HCEC 1CT (cell line): ENCODE results near the gene PRKN.

Experiments used
- DNase-seq: peaks from one replicate; pipeline ENCODE4 v3.0.0-alpha.2; 2017

Gene PRKN

GRCh38 chr6:161494566-161494965 lies 1233.0 kb downstream of the PRKN start:
- DNase-seq: no peak

DNA sequence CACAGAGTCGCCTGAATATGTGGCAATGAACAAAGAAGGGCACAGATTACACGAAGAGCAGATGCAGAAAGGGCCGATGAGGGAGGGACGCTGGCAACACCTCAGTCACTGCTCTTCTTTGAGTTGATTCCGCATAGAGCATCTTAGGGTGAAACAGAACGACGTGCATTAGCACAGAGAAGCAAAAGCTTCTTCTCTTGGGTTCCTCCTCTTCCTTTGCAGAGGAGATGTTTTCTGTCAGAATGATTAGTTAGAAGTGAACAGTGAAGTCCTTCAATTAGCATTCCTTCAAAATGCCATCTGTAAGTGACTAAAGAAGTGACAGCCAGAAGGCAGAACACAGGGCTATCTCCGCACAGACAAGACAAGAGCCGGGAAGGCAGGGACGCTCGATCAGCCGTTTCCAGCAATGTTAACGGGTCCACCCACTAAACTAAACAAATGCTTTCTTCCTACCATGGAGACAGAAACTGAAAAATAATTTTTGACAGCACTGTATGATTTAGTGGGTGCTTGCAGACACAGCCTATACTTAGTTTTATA lies 1233.9 kb downstream of the PRKN start:
- DNase-seq: no peak

DNA sequence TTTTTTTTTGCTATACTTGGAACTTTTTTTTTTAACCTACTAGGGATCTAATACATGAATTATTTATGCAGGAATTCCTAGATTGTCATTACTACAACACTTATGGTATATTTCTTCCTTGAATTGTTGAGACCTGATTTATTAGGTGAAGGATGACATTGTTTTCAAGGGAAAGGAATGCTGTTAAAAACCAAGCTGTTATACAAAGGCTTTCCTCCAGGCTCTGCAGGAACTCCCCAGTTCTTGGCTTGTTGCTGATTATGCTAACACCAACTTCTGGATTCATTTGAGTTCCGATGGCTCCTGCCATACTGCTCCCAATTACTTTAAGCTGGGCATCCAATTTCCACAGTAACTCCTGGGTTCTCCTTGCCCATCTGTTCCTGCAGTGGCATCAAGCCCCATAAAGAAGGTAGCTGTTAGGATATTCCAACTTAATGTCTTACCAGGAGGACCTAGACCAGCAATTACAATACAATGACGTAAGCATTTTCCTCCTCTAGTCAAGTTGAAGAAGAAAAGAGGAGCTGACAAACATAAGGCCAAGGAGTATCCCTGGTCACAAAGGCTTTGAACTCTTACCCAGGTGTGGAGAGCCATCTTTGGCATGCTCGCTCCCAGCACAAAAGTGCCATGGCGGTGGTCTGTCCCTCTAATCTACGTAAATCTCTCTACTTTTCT lies 1237.8 kb downstream of the PRKN start:
- DNase-seq: no peak

DNA sequence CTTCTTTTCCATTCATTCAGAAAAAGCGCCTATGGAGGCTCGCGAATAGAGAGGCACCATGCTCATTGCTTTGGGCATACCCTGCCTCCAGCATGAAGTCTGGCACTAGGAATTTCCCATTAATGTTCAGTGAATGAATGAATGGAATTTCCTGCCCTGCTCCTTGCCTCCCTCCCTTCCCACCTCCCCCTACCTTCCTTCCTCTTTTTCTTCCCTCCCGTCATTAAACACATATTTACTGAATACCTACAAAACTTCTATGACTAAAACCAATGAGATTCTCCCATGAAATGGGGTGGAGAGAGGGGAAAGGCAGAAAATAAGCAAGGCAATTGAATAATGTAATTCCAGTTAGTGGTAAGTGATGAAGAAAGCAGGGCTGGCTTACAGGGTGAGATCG lies 1239.9 kb downstream of the PRKN start:
- no peak for DNase-seq

- DNase-seq: no peak
Observed at GRCh38 chr6:161487217-161487531, 1240.4 kb downstream of the PRKN start.

DNA sequence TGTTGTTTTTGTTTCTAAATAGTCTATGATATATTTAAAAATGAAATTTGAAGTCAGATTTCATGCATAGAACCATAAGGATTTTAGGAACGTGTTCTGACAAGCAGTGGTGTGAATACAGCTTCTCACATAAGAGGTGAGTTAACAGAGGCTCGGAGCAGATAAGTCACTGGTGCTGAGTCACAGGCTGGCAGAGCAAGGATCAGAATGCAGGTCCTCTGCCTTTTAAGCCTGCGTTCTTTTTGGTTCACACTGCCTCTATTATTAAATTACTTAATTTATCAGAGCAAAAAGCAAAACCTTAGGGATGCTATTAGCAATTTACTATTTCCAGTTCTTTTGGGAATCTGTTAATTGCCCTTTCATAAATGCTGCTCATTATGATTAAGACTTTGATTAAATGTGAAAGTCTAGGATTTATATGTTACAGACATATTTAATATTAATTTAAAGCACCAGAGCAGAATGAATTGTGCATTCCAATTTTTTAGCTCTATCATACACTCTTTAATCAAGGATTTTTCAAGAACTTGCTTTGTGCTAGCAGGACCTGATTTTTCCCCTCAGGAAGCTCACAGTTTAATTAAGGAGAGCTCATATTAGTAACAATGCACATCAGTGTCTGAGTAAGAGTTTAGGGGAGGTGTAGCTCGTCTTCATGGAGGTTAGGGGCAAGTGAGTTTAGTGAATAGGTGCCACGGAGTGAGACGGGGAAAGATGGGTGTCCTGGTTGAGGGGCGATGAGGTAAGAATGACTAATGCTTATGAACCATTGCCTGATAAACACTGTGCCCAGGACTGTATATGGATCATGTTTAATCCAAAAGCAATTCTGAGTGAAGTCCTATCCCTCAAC lies 1241.0 kb downstream of the PRKN start:
- peak; percentile 57 for DNase-seq

GRCh38 chr6:161482517-161482858 lies 1245.1 kb downstream of the PRKN start:
- DNase-seq: no peak

GRCh38 chr6:161481786-161482516 lies 1245.6 kb downstream of the PRKN start:
- no peak for DNase-seq

DNA sequence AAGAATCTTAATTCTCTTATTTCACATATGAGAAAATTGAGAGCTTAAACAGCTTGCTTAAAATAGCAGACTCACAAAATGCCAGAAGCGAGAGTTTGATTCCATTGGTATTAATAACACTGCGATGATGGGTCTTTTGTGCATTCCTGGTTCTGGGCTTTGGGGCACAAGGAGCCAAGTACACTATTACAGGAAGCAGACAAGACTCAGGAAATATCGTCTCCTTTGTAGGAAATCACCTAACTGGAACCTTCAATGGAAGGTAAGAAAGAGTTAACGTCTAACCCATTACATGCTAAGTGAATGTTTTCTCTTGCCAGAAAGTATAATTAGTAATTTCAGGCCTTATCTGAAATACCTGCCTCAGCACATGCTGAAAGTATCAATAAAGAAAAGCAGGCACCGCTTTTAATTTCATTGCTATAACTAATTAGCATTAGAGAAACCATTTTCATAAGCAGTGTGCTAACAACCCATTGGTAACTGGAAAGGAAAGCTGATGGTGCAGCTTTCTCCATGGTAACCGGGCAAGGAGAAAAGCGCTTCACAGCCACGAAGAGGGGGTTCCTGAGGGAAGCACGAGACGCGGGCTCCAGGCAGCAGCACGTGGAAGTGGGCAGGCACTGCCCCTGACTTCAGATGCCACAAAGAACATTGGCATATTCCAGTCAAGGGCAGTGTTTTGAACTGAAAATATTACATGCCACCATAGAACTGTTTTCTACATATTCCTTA lies 1247.0 kb downstream of the PRKN start:
- no peak for DNase-seq

DNA sequence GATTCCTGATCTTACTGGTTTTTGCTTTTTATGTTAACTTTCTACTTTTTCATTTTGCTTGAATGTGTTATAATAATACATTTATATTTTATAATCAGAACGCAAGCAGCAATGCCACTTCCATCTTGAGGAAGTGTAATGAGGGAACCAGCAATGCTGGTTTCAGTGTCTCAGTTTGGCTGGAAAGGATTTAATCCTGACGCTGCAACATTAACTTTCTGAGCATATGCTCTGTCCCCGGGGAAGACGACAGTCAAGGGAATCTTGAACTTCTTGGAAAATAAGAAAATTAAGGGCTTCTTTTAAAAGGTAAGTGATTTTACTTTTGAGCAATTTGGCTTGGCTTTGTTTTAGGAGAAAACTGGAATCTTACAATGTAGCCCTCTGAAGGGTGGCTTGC lies 1248.2 kb downstream of the PRKN start:
- no peak for DNase-seq

GRCh38 chr6:161477876-161478425 lies 1249.6 kb downstream of the PRKN start:
- DNase-seq: no peak

DNA sequence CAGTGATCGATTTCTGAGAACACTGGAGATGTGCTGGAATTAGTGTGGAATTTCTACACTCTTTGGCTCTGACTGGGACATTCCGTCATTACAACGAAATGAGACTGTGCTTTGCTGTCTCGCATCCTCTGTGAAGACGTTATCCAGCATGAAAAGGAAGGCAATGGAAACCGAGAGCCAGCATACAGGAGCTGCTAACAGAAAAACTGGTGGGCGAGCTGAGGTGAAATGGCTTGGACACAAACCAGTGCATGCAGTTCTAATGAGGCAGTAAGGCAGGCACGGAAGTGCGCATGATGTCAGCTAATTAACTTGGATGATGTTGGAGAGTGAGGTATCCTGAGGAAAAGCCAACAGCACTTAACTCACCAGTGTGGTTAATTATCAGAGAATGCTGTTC lies 1250.9 kb downstream of the PRKN start:
- DNase-seq: no peak

GRCh38 chr6:161465403-161465802 lies 1262.2 kb downstream of the PRKN start:
- DNase-seq: no peak

- no peak for DNase-seq
Observed at GRCh38 chr6:161463071-161463470, 1264.5 kb downstream of the PRKN start.

DNA sequence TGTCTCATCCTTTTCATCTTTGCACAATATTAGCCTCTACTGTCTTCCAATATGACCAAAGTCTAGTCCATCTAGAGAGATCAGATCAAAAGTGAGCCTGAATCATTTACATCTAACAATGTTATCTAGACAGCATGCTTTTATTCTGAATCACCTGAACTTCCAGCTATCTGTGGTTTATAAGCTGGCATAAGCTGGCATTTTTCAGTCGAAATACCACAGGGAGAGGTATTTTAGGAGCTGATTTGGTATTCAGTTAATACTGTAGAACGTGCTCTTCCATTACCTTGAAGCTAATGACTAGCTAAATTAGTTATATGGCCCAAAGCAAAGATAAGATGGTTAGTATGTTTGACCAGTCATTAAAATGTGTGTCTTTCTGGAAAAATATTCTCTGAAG lies 1265.4 kb downstream of the PRKN start:
- no peak for DNase-seq

- no peak for DNase-seq
Observed at GRCh38 chr6:161459008-161459615, 1268.5 kb downstream of the PRKN start.

DNA sequence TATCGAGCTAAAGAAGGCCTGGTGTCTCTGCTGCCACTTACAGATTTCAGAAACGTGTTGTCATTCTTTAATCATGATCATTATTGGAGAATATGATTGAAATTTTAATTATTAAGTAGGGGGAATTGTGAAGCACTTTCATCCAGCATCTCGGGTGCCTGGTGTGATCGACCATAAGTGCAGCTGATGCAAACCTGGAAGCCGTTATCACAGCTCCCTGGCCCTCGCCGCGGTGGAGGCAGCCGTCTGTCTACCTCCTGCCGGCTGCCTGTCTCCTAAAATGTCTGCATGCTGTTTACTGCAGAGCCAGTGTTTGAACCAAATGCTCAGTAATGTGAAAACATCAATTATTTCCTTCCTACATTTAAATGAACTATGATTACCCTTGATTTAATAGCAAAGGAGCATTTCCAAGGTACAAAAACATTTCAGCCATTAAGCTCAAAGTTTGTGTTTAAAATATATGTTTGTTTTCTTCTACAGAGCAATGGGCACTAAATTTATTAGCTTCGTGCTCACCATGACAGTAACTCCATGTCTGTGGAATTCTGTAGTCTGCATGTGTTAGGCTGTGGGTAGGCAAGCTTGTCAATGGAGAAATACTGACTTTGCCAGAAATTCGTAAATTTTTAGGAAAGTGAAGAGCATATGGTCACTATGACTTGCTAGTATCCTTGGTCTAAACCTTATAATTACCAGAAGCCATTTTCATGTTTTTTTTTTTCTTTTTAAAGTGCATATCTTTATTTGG lies 1269.2 kb downstream of the PRKN start:
- no peak for DNase-seq

- DNase-seq: no peak
Observed at GRCh38 chr6:161455848-161456247, 1271.7 kb downstream of the PRKN start.

- no peak for DNase-seq
Observed at GRCh38 chr6:161453558-161453957, 1274.0 kb downstream of the PRKN start.

GRCh38 chr6:161452241-161452640 lies 1275.3 kb downstream of the PRKN start:
- DNase-seq: no peak

DNA sequence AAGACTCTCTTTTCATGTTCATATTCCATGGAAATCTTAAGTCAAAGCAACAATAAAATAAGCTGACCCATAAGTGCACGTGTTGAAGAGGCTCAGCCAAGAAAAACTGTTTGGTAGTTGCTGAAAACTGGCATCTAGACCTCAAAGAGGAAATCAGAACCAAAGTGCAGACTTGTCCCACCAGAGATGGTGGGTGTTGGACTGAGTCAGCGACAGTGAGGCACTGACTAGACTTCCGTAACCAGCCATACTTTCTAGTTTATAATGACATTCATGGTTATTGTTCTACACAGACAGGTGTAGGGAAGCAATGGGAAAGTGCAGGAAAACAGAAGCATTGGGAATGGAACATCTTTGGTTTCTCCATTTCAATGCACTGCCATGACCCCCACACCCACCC lies 1278.0 kb downstream of the PRKN start:
- DNase-seq: no peak

DNA sequence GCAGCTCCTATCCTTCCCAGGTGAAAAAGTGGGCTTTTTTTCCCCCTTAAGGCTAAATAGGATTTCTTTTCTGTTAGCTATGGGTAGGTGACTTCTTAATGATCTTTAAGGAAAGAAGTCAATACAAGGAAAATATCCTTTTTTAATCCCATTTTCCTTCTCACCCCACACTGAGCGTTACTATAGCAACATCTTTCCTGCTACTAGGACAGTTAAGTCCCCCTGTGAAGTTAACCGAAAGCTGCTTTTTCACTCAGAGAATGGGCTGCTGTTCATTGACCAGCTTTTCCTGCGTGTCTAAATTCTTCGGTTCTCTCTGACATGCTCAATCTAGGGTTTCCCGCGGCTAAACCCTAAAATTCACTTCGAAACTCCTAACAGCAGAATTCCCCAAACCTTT lies 1280.6 kb downstream of the PRKN start:
- DNase-seq: no peak
